ENCODE measurements around the gene RSPH1.

- TF ChIP-seq CTCF (IDR thresholded peaks at IDR 0.05) (no peak), SMC3 (IDR thresholded peaks at IDR 0.05; ENCODE audit: low read depth, low read length) (no peak)
Observed at GRCh38 chr21:42507418-42507817, 11.4 kb upstream of the RSPH1 start.
